NCI-H510A treated with DMSO at 0.1 percent for 48 hours (cell line): Measurements from ENCODE around the gene EGFL8.

Experiments
- DNase-seq: peaks from one replicate; lab custom pipeline; 2025; lab: John Stamatoyannopoulos, UW

EGFL8 gene

DNA sequence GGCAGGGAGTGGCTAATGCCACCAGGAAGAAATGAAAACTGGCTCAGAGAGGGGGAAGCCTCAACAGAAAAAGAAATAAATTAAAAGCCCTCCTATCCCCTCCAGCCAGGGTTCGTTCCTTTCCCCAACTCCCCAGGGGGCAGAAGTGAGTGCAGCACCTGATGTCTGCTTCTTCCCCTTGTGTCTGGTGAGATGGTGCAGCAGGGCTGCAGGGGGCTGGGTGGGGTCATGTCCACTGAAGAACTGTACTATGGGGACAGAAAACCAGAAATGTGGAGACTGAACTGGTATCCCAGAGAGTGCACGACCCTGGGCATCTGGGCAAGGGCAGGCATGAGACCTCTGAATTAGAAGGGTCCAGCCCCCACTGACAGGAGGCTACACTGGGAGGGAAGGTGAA, 4.0 kb downstream of the EGFL8 start:
- DNase-seq: no peak

GRCh38 chr6:32168807-32169591, 4.6 kb downstream of the EGFL8 start:
- DNase-seq: no peak

- no peak for DNase-seq
Observed at GRCh38 chr6:32170294-32170693, 5.9 kb downstream of the EGFL8 start.

GRCh38 chr6:32171234-32171633, 6.8 kb downstream of the EGFL8 start:
- no peak for DNase-seq

GRCh38 chr6:32173051-32173727, 8.8 kb downstream of the EGFL8 start:
- DNase-seq: no peak

- DNase-seq: no peak
Observed at GRCh38 chr6:32174416-32174815, 10.0 kb downstream of the EGFL8 start.

DNA sequence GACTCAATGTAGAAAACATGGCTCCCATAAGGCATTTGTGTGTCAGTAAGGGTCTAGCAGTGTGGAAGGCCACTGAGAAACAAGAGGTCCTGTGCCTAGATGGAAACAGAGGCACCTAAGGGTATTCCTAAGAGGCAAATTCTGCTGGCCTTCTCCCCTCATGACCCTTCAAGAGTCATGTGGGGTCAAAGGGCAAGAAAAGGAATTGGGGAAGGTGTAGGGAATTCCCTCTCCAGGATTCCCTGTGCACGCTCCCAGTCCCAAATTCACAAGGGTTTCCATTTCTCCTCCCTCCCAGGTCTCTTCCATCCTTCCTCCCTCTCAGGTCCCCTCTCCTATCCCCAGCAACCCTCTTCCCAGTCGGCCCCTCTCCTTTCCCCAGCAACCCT, 10.9 kb downstream of the EGFL8 start:
- no peak for DNase-seq

- DNase-seq: peak; percentile 99
Observed at GRCh38 chr6:32175711-32176475, 11.5 kb downstream of the EGFL8 start, which contains the start of gene AGPAT1. Gene AGPAT1, minus strand, starts transcription at chr6:32176084. Its CDS starts 4,588 bp downstream, at chr6:32171496.

GRCh38 chr6:32176476-32177182, 12.2 kb downstream of the EGFL8 start:
- peak; percentile 96 for DNase-seq

DNA sequence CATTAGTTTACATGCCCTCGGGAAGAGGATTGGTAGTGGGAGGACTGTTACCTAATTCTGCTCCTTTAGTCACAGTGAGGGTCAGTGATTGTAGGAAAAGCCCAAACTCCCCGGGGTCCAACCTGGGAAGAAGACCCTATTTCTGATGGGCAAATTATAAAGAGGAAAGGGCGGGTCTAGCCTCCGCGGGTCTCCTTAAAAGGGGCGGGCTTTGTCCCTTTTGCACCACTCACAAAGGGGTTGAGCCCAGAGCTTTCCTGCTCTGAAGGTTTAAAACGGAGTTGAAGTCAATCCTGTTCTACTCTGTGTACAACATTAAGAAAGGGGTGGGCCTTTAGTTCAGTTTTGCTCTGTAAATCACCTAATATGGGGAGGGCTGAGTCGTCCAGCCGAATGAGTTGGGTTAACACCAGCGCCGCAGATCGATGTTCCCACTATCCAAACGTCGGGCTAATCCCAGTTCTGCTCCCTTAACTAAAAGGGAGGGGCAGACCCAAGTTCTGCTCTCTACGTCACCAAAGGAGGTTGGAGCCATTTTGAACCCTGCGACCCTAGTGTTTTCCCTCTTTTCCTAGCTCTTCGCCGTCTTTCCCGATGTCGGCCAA, 12.9 kb downstream of the EGFL8 start:
- DNase-seq: peak; percentile 97

- DNase-seq: peak; percentile 100
Observed at GRCh38 chr6:32177788-32178546, 13.6 kb downstream of the EGFL8 start, which contains the start of gene RNF5. Gene RNF5, plus strand, starts transcription at chr6:32178405. Its CDS starts 107 bp downstream, at chr6:32178512.

GRCh38 chr6:32178547-32179440, 14.4 kb downstream of the EGFL8 start:
- peak; percentile 22 for DNase-seq

DNA sequence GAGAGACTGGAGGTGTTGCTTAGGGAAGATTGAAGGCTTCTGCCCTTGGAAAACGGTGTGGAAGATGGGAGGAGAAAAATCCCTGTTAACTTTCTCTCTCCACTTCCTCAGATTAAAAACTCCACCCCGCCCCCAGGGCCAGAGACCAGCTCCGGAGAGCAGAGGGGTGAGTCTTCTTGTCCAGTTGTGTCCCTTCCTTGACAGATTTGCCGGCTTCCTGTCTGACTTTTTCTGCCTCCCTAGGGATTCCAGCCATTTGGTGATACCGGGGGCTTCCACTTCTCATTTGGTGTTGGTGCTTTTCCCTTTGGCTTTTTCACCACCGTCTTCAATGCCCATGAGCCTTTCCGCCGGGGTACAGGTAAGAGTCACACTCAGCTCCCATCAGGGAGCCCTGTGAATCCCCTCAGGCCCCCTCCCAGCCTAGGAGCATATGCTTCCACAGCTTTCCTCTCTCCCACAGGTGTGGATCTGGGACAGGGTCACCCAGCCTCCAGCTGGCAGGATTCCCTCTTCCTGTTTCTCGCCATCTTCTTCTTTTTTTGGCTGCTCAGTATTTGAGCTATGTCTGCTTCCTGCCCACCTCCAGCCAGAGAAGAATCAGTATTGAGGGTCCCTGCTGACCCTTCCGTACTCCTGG, 15.5 kb downstream of the EGFL8 start:
- no peak for DNase-seq

DNA sequence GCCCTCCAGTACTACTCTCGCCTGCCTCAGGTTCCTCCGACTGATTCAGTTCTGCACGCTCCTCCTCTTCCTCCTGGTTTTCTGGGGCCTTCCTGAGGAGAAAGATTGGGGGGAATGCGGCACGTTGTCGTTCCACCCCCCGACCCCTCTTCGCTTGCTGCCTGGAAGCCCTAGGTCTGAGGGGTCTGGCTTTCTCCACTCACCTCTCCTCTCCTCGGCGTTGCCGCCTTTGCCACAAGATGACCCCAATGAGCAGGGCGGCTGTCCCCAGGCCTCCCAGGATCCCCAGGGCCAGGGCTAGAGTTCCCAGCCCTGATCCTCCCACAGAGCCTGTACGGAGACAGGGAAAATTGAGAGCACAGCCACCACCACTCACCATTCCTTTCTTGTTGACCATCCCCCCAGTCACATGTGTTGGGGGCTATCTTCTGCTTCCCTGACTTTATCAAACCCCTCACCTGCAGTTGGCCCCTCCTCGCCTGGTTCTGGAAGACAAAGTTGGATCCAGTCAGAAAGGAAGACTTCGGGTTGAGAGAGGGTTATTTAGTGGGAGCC, 16.8 kb downstream of the EGFL8 start:
- no peak for DNase-seq

GRCh38 chr6:32181915-32182529, 17.6 kb downstream of the EGFL8 start:
- no peak for DNase-seq

- no peak for DNase-seq
Observed at GRCh38 chr6:32182555-32182981, 18.2 kb downstream of the EGFL8 start.

DNA sequence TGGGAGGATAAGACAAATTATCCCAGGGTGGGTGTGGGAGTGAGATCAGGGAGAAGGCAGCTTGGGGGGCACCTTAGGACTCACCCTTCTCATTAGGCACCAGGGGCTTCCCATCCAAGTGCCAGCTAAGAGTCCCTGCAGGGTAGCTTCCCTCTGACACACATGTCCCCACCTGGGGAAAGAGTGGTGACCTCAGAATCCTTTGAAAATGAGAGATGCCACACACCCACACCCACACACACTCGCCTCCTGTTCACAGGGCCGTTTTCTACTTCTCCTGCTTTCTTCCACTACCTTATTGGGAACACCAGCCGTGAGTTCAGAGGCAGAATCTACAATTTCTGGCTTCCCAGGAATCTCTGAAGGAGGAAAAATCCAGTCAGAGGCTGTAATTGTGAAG, 18.6 kb downstream of the EGFL8 start:
- DNase-seq: no peak

GRCh38 chr6:32183483-32184083, 19.2 kb downstream of the EGFL8 start:
- no peak for DNase-seq
